IPS-15b (cell line): ENCODE results near the gene STK39.

ENCODE experiments used
- H3K27me3 ChIP-seq: one replicate; pipeline ENCODE4 v1.6.1; 2013; ENCODE audit warnings: low read length; ENCODE audit not compliant: control insufficient read depth, insufficient read depth
- H3K36me3 ChIP-seq: one replicate; pipeline ENCODE4 v1.6.1; 2013; ENCODE audit warnings: low read length; ENCODE audit not compliant: control insufficient read depth, insufficient read depth
- H3K4me1 ChIP-seq: one replicate; pipeline ENCODE4 v1.6.1; 2013; ENCODE audit warnings: mild to moderate bottlenecking, low read length; ENCODE audit not compliant: control insufficient read depth, insufficient read depth
- H3K4me3 ChIP-seq: one replicate; pipeline ENCODE4 v1.5.1; 2013; ENCODE audit warnings: low read depth, low read length
- H3K9ac ChIP-seq: one replicate; pipeline ENCODE4 v1.6.1; 2013; ENCODE audit warnings: low read depth, mild to moderate bottlenecking, low read length
- H3K9me3 ChIP-seq: one replicate; pipeline ENCODE4 v1.6.1; 2013; ENCODE audit warnings: mild to moderate bottlenecking, low read length; ENCODE audit not compliant: control insufficient read depth, insufficient read depth

STK39 gene

GRCh38 chr2:168186452-168186851 lies 60.9 kb downstream of the STK39 start:
- peaks cover 34% of the 10 kb centered on the region for H3K4me1 ChIP-seq
- no peak overlapping the region for H3K9ac ChIP-seq
- H3K4me3 ChIP-seq, result no peak overlapping the region
- H3K9me3 ChIP-seq, result no peaks in the 10 kb centered on the region
- H3K36me3 ChIP-seq, result no peaks in the 10 kb centered on the region
- H3K27me3 ChIP-seq, result peaks cover 11% of the 10 kb centered on the region

- peaks cover 11% of the 10 kb centered on the region for H3K27me3 ChIP-seq
- no peak overlapping the region for H3K4me3 ChIP-seq
- no peaks in the 10 kb centered on the region for H3K36me3 ChIP-seq
- peaks cover 33% of the 10 kb centered on the region for H3K4me1 ChIP-seq
- H3K9me3 ChIP-seq, result no peaks in the 10 kb centered on the region
- no peak overlapping the region for H3K9ac ChIP-seq
These were observed 61.7 kb downstream of the STK39 start for GRCh38 chr2:168185583-168186274.

- Histone ChIP-seq H3K4me3 (no peak overlapping the region), H3K27me3 (peaks cover 11% of the 10 kb centered on the region), H3K9ac (no peak overlapping the region), H3K36me3 (no peaks in the 10 kb centered on the region), H3K4me1 (peaks cover 25% of the 10 kb centered on the region), H3K9me3 (no peaks in the 10 kb centered on the region)
These were observed 62.5 kb downstream of the STK39 start for GRCh38 chr2:168184681-168185513.

- Histone ChIP-seq H3K4me3 (no peak overlapping the region), H3K9ac (no peak overlapping the region), H3K27me3 (peaks cover 11% of the 10 kb centered on the region), H3K36me3 (no peaks in the 10 kb centered on the region), H3K9me3 (no peaks in the 10 kb centered on the region), H3K4me1 (peaks cover 23% of the 10 kb centered on the region)
These were observed 63.9 kb downstream of the STK39 start for GRCh38 chr2:168183308-168183997.

GRCh38 chr2:168182550-168183249 lies 64.7 kb downstream of the STK39 start:
- Histone ChIP-seq H3K4me1 (peaks cover 23% of the 10 kb centered on the region), H3K9me3 (no peaks in the 10 kb centered on the region), H3K4me3 (no peak overlapping the region)

GRCh38 chr2:168181825-168182224 lies 65.6 kb downstream of the STK39 start:
- Histone ChIP-seq H3K36me3 (no peaks in the 10 kb centered on the region), H3K9ac (no peak overlapping the region), H3K4me1 (peaks cover 23% of the 10 kb centered on the region), H3K27me3 (peaks cover 11% of the 10 kb centered on the region), H3K9me3 (no peaks in the 10 kb centered on the region), H3K4me3 (no peak overlapping the region)

More at GRCh38 chr2:168182550-168183249, 64.7 kb downstream of the STK39 start:
- no peak overlapping the region for H3K9ac ChIP-seq
- H3K36me3 ChIP-seq, result no peaks in the 10 kb centered on the region
- peaks cover 11% of the 10 kb centered on the region for H3K27me3 ChIP-seq

GRCh38 chr2:168180914-168181313 lies 66.5 kb downstream of the STK39 start:
- H3K36me3 ChIP-seq, result no peaks in the 10 kb centered on the region
- peaks cover 11% of the 10 kb centered on the region for H3K27me3 ChIP-seq
- no peak overlapping the region for H3K4me3 ChIP-seq
- no peaks in the 10 kb centered on the region for H3K9me3 ChIP-seq
- H3K4me1 ChIP-seq, result peaks cover 17% of the 10 kb centered on the region
- no peak overlapping the region for H3K9ac ChIP-seq

- Histone ChIP-seq H3K9me3 (no peaks in the 10 kb centered on the region), H3K36me3 (no peaks in the 10 kb centered on the region), H3K27me3 (peaks cover 11% of the 10 kb centered on the region), H3K9ac (no peak overlapping the region), H3K4me3 (no peak overlapping the region), H3K4me1 (peaks cover 13% of the 10 kb centered on the region)
These were observed 66.9 kb downstream of the STK39 start for GRCh38 chr2:168180483-168180882.

- H3K36me3 ChIP-seq, result no peaks in the 10 kb centered on the region
- H3K4me3 ChIP-seq, result no peak overlapping the region
- H3K9me3 ChIP-seq, result no peaks in the 10 kb centered on the region
- H3K4me1 ChIP-seq, result peaks cover 8% of the 10 kb centered on the region
- H3K27me3 ChIP-seq, result peaks cover 9% of the 10 kb centered on the region
- no peak overlapping the region for H3K9ac ChIP-seq
These were observed 67.8 kb downstream of the STK39 start for GRCh38 chr2:168179592-168179991.

GRCh38 chr2:168178520-168179324 lies 68.7 kb downstream of the STK39 start:
- H3K36me3 ChIP-seq, result no peaks in the 10 kb centered on the region
- H3K4me1 ChIP-seq, result peaks cover 7% of the 10 kb centered on the region
- no peaks in the 10 kb centered on the region for H3K9me3 ChIP-seq
- no peak overlapping the region for H3K9ac ChIP-seq
- peaks cover 4% of the 10 kb centered on the region for H3K27me3 ChIP-seq
- H3K4me3 ChIP-seq, result no peak overlapping the region

GRCh38 chr2:168176402-168176801 lies 71.0 kb downstream of the STK39 start:
- no peak overlapping the region for H3K9ac ChIP-seq
- H3K36me3 ChIP-seq, result no peaks in the 10 kb centered on the region
- H3K9me3 ChIP-seq, result no peaks in the 10 kb centered on the region
- H3K4me3 ChIP-seq, result no peak overlapping the region
- H3K27me3 ChIP-seq, result no peaks in the 10 kb centered on the region
- peaks cover 5% of the 10 kb centered on the region for H3K4me1 ChIP-seq
